Measurements from ENCODE around the gene CEACAM21.
A peak's percentile ranks its signal among the peaks of the same experiment; 100 is the strongest.

CEACAM21 gene

DNA sequence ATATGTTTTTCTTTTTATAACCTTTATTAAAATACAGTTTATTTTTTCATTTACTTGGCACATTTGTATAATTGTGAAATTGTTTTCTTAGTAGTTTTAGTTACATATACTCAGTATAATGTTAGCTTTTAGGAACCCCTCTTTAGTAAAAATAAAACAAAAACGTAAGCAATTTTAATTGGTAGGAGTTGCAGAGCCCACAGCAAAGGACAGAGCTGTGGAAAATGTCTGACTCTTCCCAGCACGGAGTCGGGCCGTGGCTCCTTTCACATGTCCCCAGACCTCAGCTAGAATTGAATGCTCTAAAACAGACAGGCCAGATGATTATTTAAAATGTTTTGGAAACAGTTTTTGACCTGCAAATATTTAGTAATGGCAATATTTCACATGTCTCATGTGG is 27.9 kb upstream of the CEACAM21 start:
- Histone ChIP-seq H3K36me3 (ENCODE audit: control insufficient read depth, insufficient read depth, low read length) (no peaks in the 10 kb centered on the region), H3K27me3 (replicated peaks; ENCODE audit: control insufficient read depth, insufficient read depth, low read length, poor library complexity, severe bottlenecking) (no peaks in the 10 kb centered on the region), H3K9me3 (ENCODE audit: control insufficient read depth, low read length) (no peaks in the 10 kb centered on the region), H3K4me1 (ENCODE audit: control insufficient read depth, insufficient read depth, low read length, poor library complexity, severe bottlenecking) (peaks cover 45% of the 10 kb centered on the region), H3K4me3 (ENCODE audit: insufficient read depth, low read depth, low read length, poor library complexity, severe bottlenecking) (no peak overlapping the region), H3K27ac (ENCODE audit: insufficient read depth, low read length, poor library complexity, severe bottlenecking) (peak overlapping the region; percentile 69)
- DNase-seq = no peak

DNA sequence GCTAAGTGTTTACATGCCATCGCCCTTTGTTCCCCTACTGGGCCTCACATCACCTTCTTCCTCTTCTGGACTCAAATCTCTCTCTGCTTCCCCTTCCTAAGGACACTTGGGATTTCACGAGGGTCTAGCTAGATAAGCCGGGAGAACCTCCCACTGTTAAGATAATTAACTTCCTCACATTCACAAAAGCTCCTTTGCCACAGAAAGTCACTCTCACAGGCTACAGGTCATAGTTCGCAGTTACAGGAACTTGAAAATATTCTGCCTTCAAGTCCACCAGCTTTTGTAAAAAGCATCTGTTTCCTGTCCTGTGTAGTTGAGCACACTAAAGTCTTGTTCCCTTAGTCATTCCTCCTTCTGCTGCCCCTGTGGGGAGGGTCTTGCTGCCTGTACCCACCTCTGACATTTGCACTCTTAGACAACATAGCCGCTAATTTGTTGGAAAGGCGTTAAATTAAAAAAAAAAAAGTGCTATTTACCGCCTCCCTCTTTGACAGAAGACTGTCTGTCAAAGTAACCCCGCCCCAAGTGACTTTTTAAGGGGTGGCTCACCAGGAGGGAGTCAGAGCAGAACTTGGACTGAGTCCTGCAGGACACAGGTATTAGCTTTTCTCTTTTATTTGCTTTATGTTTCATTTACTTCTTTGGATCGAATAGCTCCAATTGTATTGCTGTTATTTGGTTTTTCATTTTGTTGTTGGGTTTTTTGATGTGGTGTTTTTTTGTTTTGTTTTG is 26.8 kb upstream of the CEACAM21 start:
- H3K4me3 ChIP-seq (ENCODE audit: insufficient read depth, low read depth, low read length, poor library complexity, severe bottlenecking) = peak overlapping the region; percentile 79

DNA sequence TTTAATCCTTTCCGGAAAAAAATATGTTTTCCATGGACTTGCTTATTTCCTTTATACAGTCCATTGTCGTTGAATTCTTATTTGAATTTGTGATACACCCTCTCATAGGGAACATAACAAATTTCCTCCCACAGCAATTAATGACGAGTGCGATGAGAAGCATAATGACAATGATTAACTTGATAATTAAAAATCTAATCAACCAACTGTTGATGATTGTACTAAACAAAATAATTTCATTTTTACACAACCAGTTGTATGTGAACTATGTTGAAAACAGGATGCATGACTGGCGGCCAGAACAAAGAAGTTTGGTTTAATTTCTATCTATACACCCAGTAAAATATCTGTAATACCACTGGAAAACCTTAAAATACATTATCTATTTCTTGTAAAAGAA is 26.1 kb upstream of the CEACAM21 start:
- no peaks in the 10 kb centered on the region for H3K9me3 ChIP-seq (ENCODE audit: control insufficient read depth, low read length)
- H3K4me3 ChIP-seq (ENCODE audit: insufficient read depth, low read depth, low read length, poor library complexity, severe bottlenecking) = peak overlapping the region; percentile 79
- H3K4me1 ChIP-seq (ENCODE audit: control insufficient read depth, insufficient read depth, low read length, poor library complexity, severe bottlenecking) = peaks cover 54% of the 10 kb centered on the region
- H3K36me3 ChIP-seq (ENCODE audit: control insufficient read depth, insufficient read depth, low read length) = peaks cover 9% of the 10 kb centered on the region
- peak overlapping the region; percentile 69 for H3K27ac ChIP-seq (ENCODE audit: insufficient read depth, low read length, poor library complexity, severe bottlenecking)
- H3K27me3 ChIP-seq (replicated peaks; ENCODE audit: control insufficient read depth, insufficient read depth, low read length, poor library complexity, severe bottlenecking) = no peaks in the 10 kb centered on the region
- no peak for DNase-seq

More for the DNA sequence above, 26.8 kb upstream of the CEACAM21 start:
- Histone ChIP-seq H3K4me1 (ENCODE audit: control insufficient read depth, insufficient read depth, low read length, poor library complexity, severe bottlenecking) (peaks cover 51% of the 10 kb centered on the region), H3K9me3 (ENCODE audit: control insufficient read depth, low read length) (no peaks in the 10 kb centered on the region), H3K27me3 (replicated peaks; ENCODE audit: control insufficient read depth, insufficient read depth, low read length, poor library complexity, severe bottlenecking) (no peaks in the 10 kb centered on the region), H3K27ac (ENCODE audit: insufficient read depth, low read length, poor library complexity, severe bottlenecking) (peak overlapping the region; percentile 69), H3K36me3 (ENCODE audit: control insufficient read depth, insufficient read depth, low read length) (peaks cover 8% of the 10 kb centered on the region)
- DNase-seq = peak; percentile 55 to 67 (median 63)

DNA sequence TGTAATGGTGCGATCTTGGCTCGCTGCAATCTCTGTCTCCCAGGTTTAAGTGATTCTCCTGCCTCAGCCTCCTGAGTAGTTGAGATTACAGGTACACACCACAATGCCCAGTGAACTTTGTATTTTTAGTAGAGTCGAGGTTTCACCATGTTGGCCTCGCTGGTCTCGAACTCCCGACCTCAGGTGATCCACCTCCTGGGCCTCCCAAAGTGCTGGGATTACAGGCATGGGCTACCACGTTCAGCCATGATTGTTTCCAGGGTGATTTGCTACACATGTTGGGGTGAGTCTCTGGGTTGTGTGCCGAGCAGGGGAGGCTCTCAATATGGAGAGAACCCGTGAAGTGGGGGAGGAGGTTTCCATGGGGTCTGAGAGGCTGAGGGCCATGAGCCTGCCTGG is 24.8 kb upstream of the CEACAM21 start:
- no peak for DNase-seq
- H3K4me1 ChIP-seq (ENCODE audit: control insufficient read depth, insufficient read depth, low read length, poor library complexity, severe bottlenecking) = peaks cover 53% of the 10 kb centered on the region
- H3K36me3 ChIP-seq (ENCODE audit: control insufficient read depth, insufficient read depth, low read length) = peaks cover 9% of the 10 kb centered on the region
- no peaks in the 10 kb centered on the region for H3K9me3 ChIP-seq (ENCODE audit: control insufficient read depth, low read length)
- peak overlapping the region; percentile 79 for H3K4me3 ChIP-seq (ENCODE audit: insufficient read depth, low read depth, low read length, poor library complexity, severe bottlenecking)
- peak overlapping the region; percentile 69 for H3K27ac ChIP-seq (ENCODE audit: insufficient read depth, low read length, poor library complexity, severe bottlenecking)
- H3K27me3 ChIP-seq (replicated peaks; ENCODE audit: control insufficient read depth, insufficient read depth, low read length, poor library complexity, severe bottlenecking) = no peaks in the 10 kb centered on the region

DNA sequence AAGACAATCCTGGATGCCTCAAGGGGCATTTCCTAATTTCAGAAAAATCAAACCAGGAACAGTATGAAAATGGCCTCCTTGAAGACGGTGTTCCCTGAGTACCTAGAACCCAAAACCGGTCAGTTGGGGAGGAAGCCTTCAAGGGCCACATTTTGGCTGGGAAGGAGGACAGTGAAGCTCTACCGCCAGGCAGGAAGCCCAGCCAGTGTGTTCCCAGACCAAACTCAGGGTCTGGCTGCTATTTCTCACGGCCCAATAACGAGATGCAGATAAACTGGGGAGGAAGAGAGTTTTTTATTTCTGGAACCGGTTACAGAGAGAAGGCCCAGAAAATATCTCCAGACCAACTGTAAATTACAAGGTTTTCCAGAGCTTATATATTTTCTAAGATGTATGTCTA is 24.3 kb upstream of the CEACAM21 start:
- no peaks in the 10 kb centered on the region for H3K27me3 ChIP-seq (replicated peaks; ENCODE audit: control insufficient read depth, insufficient read depth, low read length, poor library complexity, severe bottlenecking)
- peak overlapping the region; percentile 79 for H3K4me3 ChIP-seq (ENCODE audit: insufficient read depth, low read depth, low read length, poor library complexity, severe bottlenecking)
- H3K4me1 ChIP-seq (ENCODE audit: control insufficient read depth, insufficient read depth, low read length, poor library complexity, severe bottlenecking) = peaks cover 48% of the 10 kb centered on the region
- peaks cover 9% of the 10 kb centered on the region for H3K36me3 ChIP-seq (ENCODE audit: control insufficient read depth, insufficient read depth, low read length)
- no peaks in the 10 kb centered on the region for H3K9me3 ChIP-seq (ENCODE audit: control insufficient read depth, low read length)
- DNase-seq = no peak
- peak overlapping the region; percentile 69 for H3K27ac ChIP-seq (ENCODE audit: insufficient read depth, low read length, poor library complexity, severe bottlenecking)

DNA sequence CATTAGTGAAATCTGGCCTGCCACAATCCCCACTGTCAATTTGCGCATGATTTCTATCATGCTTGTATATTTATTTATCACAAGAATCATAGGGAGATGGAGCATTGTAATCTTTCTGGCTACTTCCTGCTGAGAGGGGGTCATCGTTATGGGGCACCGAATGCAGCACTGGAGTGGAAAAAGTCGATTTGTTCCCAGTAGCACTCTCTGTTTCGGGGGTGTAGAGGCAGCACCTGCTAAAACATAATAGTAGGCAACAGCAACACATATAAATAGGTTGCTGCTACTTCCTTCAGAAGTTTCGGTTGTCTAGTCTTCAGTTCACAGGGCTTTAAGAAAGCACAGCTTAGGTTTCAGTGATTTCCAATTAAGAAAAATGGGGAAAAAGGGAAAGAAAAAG is 23.4 kb upstream of the CEACAM21 start:
- DNase-seq = no peak
- Histone ChIP-seq H3K9me3 (ENCODE audit: control insufficient read depth, low read length) (no peaks in the 10 kb centered on the region), H3K4me1 (ENCODE audit: control insufficient read depth, insufficient read depth, low read length, poor library complexity, severe bottlenecking) (peaks cover 48% of the 10 kb centered on the region), H3K27ac (ENCODE audit: insufficient read depth, low read length, poor library complexity, severe bottlenecking) (peak overlapping the region; percentile 69), H3K27me3 (replicated peaks; ENCODE audit: control insufficient read depth, insufficient read depth, low read length, poor library complexity, severe bottlenecking) (no peaks in the 10 kb centered on the region), H3K36me3 (ENCODE audit: control insufficient read depth, insufficient read depth, low read length) (peaks cover 9% of the 10 kb centered on the region), H3K4me3 (ENCODE audit: insufficient read depth, low read depth, low read length, poor library complexity, severe bottlenecking) (peak overlapping the region; percentile 79)

DNA sequence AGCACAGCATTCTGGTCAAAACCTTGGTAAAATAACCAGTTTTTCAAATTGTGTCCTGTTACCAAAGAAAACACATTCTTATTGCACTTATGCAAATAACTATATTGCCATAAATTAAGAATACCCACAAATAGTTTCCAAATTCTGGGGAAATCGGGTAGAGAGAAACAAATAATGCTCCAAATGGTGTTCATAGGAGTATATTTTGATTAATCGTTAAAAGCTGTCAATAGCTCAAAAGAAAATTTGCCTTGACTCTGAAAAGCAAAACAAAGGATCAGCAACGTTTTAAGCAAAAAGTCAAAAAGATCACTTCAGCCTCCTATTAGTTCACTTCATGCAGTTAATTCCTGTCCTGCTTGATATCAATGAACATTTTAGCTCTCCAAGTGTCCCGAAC is 22.2 kb upstream of the CEACAM21 start:
- H3K4me1 ChIP-seq (ENCODE audit: control insufficient read depth, insufficient read depth, low read length, poor library complexity, severe bottlenecking) = peaks cover 43% of the 10 kb centered on the region
- no peaks in the 10 kb centered on the region for H3K27me3 ChIP-seq (replicated peaks; ENCODE audit: control insufficient read depth, insufficient read depth, low read length, poor library complexity, severe bottlenecking)
- peak overlapping the region; percentile 79 for H3K4me3 ChIP-seq (ENCODE audit: insufficient read depth, low read depth, low read length, poor library complexity, severe bottlenecking)
- no peak for DNase-seq
- peak overlapping the region; percentile 69 for H3K27ac ChIP-seq (ENCODE audit: insufficient read depth, low read length, poor library complexity, severe bottlenecking)
- H3K36me3 ChIP-seq (ENCODE audit: control insufficient read depth, insufficient read depth, low read length) = peaks cover 9% of the 10 kb centered on the region
- H3K9me3 ChIP-seq (ENCODE audit: control insufficient read depth, low read length) = no peaks in the 10 kb centered on the region

DNA sequence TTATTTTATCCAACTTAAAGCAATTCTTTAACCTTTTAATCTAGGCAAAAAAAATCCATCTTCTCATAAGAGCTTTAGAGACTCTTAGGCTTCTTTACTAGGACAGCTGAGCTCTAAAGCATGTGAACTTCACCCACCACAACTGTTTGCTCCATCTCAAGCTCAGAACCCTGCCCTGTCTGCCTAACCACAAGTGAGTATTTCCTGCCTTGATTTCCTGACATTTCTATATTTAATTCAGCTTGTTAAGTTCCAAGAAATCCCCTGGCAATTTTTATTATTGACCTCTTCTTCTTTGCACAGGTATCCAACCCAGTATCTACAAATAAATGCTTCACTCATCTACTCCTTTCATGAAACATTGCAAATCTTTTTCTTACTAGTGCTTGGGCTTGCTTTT is 21.1 kb upstream of the CEACAM21 start:
- Histone ChIP-seq H3K4me3 (ENCODE audit: insufficient read depth, low read depth, low read length, poor library complexity, severe bottlenecking) (no peak overlapping the region), H3K9me3 (ENCODE audit: control insufficient read depth, low read length) (no peaks in the 10 kb centered on the region)

DNA sequence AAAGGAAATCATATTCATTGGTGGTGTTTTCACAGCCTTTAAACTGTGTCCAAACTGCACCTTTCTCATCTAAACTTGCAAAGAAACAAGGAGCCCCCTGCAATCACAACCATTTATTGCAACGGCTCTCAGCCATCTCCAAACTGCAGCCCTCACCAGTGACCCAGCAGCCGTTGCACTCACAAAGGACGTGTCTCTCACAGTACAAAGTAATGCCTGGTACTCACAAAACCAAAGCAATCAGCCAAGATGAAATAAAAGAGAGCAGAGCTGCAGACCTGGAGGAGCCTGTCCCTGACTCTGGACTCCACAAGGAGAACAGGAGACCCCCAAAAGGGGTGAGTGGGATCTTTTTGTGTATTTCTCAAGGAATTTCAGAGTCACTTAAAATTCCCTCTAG is 20.2 kb upstream of the CEACAM21 start:
- Histone ChIP-seq H3K4me3 (ENCODE audit: insufficient read depth, low read depth, low read length, poor library complexity, severe bottlenecking) (peak overlapping the region; percentile 5), H3K4me1 (ENCODE audit: control insufficient read depth, insufficient read depth, low read length, poor library complexity, severe bottlenecking) (peaks cover 56% of the 10 kb centered on the region), H3K36me3 (ENCODE audit: control insufficient read depth, insufficient read depth, low read length) (peaks cover 9% of the 10 kb centered on the region), H3K27ac (ENCODE audit: insufficient read depth, low read length, poor library complexity, severe bottlenecking) (peak overlapping the region; percentile 44), H3K9me3 (ENCODE audit: control insufficient read depth, low read length) (no peaks in the 10 kb centered on the region), H3K27me3 (replicated peaks; ENCODE audit: control insufficient read depth, insufficient read depth, low read length, poor library complexity, severe bottlenecking) (no peaks in the 10 kb centered on the region)
- DNase-seq = no peak

More for the DNA sequence above, 21.1 kb upstream of the CEACAM21 start:
- Histone ChIP-seq H3K27ac (ENCODE audit: insufficient read depth, low read length, poor library complexity, severe bottlenecking) (peak overlapping the region; percentile 44), H3K27me3 (replicated peaks; ENCODE audit: control insufficient read depth, insufficient read depth, low read length, poor library complexity, severe bottlenecking) (no peaks in the 10 kb centered on the region), H3K36me3 (ENCODE audit: control insufficient read depth, insufficient read depth, low read length) (peaks cover 9% of the 10 kb centered on the region), H3K4me1 (ENCODE audit: control insufficient read depth, insufficient read depth, low read length, poor library complexity, severe bottlenecking) (peaks cover 50% of the 10 kb centered on the region)
- no peak for DNase-seq

DNA sequence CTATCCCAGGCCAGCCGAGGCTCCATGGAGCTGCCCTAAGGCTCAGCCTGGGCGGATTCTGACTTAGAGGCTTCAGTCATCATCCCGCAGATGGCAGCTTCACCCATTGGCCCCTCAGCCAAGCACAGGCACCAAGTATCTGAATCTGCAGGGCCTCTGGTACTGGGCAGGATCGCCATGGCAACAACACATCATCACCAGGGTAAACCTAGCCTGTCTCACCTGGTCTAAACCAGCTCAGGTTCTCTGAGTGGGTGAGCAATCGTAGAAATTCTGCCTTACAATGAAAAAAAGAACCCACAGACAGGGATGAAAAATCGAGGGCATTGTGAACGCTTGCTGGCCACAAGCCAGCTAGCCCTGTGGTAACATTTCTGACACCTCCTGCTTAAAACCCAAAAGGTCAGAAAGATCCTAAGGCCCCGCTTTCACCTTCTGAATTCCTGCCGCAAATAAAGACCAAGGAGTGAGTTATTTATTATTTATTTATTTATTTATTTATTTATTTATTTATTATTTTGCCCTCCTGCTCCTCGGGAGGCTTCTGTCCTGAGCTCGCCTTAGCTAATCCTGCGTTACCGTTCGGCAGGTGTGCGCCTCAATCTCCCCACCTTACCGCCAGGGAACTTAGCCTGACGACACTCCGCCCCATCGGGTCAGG is 12.0 kb upstream of the CEACAM21 start:
- Histone ChIP-seq H3K36me3 (ENCODE audit: control insufficient read depth, insufficient read depth, low read length) (no peaks in the 10 kb centered on the region), H3K27ac (ENCODE audit: insufficient read depth, low read length, poor library complexity, severe bottlenecking) (peak overlapping the region; percentile 64), H3K9me3 (ENCODE audit: control insufficient read depth, low read length) (no peaks in the 10 kb centered on the region), H3K4me3 (ENCODE audit: insufficient read depth, low read depth, low read length, poor library complexity, severe bottlenecking) (peak overlapping the region; percentile 23), H3K27me3 (replicated peaks; ENCODE audit: control insufficient read depth, insufficient read depth, low read length, poor library complexity, severe bottlenecking) (no peaks in the 10 kb centered on the region), H3K4me1 (ENCODE audit: control insufficient read depth, insufficient read depth, low read length, poor library complexity, severe bottlenecking) (peaks cover 37% of the 10 kb centered on the region)
- peak; percentile 28 to 52 (median 43) for DNase-seq

All from effector memory CD4-positive, alpha-beta T cell (primary cell).